DMS53 treated with DMSO at 0.1 percent for 48 hours (cell line): Measurements from ENCODE around the gene STEAP4.

Experiments used
- DNase-seq: peaks from one replicate; lab custom pipeline; 2025; ENCODE audit not compliant: unreplicated experiment; lab: John Stamatoyannopoulos, UW

The STEAP4 gene

DNA sequence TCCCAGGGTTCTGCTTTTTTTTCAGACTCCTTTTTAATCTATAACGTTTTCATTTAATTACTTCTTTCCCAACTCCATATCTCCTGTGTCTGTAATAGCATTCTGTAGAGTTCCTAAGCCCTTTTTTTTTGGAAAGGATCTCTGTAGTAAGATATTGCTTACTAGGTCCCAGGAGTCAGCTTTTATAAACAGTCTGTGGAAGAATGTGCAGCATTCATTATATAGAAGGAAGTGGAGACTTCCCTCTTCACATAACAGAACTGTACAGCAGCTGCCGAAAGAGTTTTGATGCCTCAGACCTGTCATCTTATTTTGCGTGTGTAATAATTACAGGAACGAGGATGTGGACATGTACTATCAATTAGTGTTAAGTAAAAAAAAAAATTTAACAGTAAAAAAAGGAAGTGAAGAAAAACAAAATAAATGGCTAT lies 7.4 kb upstream of the STEAP4 start:
- DNase-seq = no peak

- DNase-seq = no peak
Measured at GRCh38 chr7:88312061-88312663, 5.5 kb upstream of the STEAP4 start.

GRCh38 chr7:88311675-88312036 lies 5.0 kb upstream of the STEAP4 start:
- DNase-seq = no peak

DNA sequence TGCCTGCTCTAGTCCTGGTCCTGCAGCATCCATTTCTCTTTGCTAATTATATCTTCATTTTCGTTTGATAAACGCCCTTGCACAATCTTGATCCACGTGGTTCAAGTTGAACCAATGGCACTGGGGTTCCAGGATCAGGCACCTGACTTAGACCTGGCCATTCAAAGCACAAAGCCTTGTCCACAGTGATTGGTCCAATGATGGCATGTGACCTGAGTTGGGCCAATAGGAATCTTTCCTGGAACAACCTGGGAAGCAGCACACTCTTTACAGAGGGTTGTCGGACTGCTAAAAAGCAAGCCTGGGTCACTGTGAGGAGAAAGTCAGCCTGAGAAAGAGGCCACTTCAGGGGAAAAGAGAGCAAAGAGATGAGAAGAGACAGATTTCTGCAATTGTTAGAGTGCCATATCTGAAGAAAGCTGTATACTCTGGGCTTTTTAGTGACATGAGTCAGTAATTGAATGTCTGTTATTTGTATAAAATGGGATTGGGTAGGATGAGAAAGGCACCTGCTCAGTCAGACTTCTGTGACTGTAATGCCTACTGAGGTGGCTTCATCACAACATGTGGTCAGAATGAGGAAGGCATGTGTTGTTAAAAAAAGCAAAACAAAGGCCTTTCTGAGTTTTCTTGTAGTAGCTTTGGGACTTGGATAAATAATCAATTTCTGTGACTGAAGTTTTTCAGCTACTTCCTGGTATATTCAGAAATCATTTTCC lies 4.4 kb upstream of the STEAP4 start:
- no peak for DNase-seq

DNA sequence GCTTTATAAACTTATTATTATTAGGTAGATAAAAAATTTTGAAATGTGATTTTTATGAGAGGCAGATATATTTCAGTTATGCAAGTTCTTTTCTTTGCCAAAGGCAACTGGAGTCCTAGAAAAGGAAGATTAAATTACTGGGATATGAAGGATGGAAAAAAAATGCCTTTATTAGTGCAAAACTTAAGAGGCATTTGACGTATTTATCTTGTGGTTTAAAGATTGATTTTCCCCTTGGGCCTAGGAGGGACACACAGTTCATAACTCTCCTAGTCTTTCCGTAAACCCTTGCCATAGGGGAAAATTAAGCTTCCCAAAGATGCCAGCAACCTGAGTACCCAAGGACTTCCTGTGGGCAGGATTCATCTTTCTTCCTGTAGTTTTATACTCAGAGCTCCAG lies 3.1 kb upstream of the STEAP4 start:
- DNase-seq = no peak

GRCh38 chr7:88307823-88308222 lies 1.1 kb upstream of the STEAP4 start:
- DNase-seq = no peak

GRCh38 chr7:88307412-88307811 lies 718 bp upstream of the STEAP4 start:
- no peak for DNase-seq

DNA sequence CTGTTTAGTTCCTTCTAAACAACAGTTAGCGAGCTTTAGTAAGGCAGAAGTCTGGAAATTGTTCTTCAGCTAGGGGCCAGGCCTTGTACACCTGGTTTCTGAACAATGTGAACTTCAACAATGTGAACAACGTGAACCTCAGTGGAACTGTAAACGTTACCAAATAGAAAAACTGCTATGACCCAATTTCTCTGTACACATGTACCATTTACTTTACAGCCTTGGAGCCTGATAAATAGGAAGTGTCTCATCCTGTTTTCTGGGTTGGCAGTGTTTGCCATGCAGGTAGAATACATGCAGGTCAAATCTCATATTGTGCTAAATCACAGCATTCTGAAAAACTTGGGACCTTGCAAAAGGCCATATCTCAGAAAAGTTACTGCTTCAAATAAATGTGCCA lies 1.6 kb downstream of the STEAP4 start:
- peak; percentile 13 for DNase-seq

DNA sequence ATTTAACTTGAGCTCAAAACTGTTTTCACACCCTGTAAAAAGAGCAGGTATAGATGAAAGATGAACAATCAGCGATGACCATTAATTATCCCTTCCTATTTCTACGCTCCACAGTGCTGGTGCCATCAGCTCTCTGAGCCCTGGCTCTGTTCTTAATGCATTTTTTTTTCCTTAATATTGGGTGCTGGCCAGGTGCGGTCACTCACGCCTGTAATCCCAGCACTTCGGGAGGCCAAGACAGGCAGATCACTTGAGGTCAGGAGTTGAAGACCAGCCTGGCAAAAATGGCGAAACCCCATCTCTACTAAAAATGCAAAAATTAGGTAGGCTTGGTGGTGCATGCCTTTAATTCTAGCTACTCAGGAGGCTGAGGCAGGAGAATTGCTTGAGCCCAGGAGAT lies 4.2 kb downstream of the STEAP4 start:
- no peak for DNase-seq

- DNase-seq = no peak
Measured at GRCh38 chr7:88301924-88302323, 4.8 kb downstream of the STEAP4 start.

- DNase-seq = no peak
Measured at GRCh38 chr7:88300401-88300945, 6.2 kb downstream of the STEAP4 start.

DNA sequence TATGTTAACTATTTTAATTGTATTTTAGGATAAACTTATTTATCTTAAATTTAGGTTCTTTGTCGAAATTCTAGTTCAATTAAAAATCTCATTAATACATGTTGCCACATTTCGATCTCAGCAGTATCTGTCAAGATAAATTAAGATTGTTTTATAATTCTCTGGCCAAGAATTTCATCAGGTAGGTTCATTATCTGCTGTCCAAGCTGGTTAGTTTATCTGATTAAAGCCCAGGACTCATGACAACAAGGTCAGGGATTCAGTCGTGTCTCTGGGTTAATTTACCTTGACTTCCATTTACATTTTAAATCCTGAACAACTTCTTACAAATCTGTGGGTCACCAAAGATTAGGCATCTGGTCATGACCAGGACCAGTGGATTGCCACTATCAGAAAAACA lies 7.6 kb downstream of the STEAP4 start:
- no peak for DNase-seq

DNA sequence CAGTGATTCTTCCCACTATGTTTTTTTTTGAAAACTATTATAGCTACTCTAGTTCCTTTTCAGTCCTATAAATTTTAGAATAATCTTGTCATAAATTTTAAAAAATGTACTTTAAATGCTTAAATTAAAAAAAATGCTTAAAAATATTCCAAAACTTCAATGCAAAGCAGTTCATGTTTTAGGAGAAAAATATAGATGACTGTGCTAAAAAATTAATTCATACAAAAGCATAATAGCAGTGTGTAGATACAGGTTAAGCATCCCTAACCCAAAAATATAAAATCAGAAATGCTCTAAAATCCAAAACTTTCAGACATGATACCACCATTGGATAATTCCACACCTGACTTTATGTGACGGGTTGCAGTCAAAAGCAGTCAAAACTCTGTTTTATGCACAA lies 12.8 kb downstream of the STEAP4 start:
- no peak for DNase-seq

DNA sequence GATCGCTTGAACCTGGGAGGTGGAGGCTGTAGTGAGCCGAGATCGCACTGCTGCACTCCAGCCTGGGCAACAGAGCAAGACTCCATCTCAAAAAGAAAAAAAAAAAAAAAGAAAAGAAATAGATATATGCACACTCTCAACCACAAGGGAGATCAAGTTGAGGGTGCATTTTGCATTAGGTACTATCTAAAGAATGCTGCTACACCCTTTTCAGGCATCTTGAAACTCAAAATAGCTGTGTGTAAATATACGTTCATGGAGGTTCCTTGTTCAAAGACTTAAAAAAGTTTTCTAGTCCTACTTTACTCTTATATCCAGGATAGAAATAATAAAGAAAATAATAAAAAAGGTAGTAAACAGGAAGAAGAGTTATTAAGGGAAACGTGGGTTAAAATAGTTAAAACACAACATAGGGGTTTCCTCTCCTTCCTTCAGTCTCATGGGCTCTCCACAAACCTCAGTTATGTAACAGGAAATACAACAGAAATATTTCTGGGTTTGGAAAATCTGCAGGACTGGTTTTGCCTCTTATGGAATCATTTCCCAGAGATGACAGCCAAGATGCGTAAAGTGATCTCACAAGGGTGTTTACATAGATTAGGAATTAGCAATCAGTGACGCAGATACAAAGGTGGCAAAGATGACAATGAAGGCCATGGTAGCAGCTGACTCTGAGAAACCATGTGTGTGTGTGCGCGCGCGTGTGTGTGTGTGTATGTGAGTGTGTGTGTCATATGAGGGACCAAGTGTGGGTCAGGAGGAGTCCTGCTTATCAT lies 15.1 kb downstream of the STEAP4 start:
- DNase-seq = peak; percentile 99

GRCh38 chr7:88290491-88290890 lies 16.2 kb downstream of the STEAP4 start:
- no peak for DNase-seq

DNA sequence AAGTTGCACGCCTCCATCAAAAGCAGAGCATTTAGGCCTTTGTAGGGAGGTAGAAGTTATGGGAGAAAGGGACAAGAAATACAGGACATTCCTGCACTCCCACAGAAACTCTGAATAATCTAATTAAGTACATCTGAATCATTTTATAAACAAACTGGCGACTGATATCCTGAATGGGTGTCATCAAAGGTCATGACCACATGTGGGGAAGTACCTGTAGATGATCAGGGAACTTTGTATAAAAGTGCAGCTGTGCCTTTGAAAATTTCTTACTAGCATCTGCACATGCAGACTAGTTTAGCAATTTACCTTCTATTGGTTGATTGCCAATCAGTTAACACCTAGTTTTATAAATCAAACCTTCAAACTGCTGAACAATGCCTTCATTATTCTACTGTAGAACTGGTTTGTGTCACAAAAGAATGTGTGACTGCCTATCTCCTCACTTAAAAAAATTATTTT lies 17.1 kb downstream of the STEAP4 start:
- peak; percentile 58 for DNase-seq

DNA sequence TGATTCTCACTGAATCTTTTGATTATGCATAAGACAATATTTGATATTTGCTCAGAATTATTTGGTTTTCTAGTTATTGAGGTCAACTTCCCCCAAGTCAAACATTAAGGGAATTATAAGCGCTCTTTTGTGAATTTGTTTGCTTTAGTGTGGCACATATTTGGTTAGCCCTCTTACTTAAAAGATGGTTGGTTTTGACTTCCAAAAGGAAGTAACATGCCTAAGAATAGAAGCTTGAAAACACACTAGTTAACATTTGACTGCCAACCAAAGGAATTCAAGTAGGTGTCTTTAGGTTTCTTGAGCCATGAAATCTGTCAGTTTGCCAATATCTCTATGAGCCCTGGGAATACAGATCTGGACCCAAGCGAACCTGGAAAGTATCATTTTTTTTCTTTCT lies 24.9 kb downstream of the STEAP4 start:
- peak; percentile 68 for DNase-seq

GRCh38 chr7:88280801-88281200 lies 25.9 kb downstream of the STEAP4 start:
- DNase-seq = no peak

DNA sequence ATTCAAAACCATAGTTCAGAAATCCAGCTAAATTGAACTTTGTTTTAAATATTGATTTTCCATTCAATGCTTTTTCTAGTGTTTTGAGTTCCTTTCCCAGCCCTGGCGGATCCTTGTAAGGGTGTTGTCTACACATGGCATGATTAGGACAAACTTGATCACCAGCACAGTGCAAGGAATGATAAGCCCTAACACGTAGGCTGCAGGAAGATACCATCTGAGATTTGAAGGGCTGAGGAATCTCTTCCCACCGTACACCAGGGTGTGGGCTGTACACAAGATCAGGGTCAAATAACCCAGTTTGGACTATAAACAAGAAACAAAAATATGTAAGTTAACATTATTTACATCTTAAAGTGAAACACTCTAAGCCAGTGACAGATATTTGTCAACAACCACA lies 27.4 kb downstream of the STEAP4 start:
- no peak for DNase-seq

DNA sequence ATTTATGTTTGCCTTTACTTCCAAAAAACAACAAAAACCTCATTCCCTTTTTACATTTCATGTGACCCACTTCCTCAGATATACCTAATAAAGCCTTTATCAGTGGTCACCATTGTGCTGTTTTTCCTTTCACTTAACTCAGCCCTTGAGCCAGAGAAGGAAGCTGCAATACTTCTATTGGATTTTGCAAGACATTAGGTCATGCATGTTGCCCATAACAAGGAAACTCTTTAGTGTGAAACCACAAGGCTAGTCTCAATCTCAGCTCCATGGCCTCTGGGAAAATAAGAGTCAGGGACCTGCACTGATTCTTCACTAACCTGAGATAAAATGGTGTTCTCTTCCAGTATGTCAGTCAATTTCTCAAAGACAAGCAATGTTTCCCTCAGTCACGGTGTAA lies 27.8 kb downstream of the STEAP4 start:
- no peak for DNase-seq

- no peak for DNase-seq
Measured at GRCh38 chr7:88276605-88277153, 30.0 kb downstream of the STEAP4 start.

GRCh38 chr7:88274856-88275255 lies 31.8 kb downstream of the STEAP4 start:
- peak; percentile 27 for DNase-seq
